Measurements from ENCODE around the gene KIFBP.

DNA sequence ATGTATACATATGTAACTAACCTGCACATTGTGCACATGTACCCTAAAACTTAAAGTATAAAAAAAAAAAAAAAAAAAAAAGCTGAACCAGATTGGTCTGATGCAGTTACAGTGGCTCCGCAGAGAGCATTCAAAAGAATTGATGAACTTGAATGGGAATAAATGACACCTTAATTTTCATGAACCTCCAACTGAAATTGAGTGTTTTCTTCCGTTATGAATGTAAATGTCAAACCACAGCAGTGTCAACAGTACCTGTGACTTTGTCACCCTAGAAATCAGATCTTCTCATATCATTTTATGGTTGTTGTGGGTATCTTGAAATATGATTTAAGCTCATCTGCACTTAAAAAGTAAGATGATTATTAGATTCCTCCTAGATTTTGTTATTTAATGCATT is 66.6 kb downstream of the KIFBP start:
- no peak for TF ChIP-seq POLR2AphosphoS5 (IDR thresholded peaks at IDR 0.05; ENCODE audit: low read depth, low read length)
- TF ChIP-seq, protein P1, sequence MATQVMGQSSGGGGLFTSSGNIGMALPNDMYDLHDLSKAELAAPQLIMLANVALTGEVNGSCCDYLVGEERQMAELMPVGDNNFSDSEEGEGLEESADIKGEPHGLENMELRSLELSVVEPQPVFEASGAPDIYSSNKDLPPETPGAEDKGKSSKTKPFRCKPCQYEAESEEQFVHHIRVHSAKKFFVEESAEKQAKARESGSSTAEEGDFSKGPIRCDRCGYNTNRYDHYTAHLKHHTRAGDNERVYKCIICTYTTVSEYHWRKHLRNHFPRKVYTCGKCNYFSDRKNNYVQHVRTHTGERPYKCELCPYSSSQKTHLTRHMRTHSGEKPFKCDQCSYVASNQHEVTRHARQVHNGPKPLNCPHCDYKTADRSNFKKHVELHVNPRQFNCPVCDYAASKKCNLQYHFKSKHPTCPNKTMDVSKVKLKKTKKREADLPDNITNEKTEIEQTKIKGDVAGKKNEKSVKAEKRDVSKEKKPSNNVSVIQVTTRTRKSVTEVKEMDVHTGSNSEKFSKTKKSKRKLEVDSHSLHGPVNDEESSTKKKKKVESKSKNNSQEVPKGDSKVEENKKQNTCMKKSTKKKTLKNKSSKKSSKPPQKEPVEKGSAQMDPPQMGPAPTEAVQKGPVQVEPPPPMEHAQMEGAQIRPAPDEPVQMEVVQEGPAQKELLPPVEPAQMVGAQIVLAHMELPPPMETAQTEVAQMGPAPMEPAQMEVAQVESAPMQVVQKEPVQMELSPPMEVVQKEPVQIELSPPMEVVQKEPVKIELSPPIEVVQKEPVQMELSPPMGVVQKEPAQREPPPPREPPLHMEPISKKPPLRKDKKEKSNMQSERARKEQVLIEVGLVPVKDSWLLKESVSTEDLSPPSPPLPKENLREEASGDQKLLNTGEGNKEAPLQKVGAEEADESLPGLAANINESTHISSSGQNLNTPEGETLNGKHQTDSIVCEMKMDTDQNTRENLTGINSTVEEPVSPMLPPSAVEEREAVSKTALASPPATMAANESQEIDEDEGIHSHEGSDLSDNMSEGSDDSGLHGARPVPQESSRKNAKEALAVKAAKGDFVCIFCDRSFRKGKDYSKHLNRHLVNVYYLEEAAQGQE (IDR thresholded peaks at IDR 0.05; ENCODE audit: insufficient read depth in 1 of 2, low read depth in 2 of 2, low read length in 2 of 2) = no peak
